Thyroid gland (tissue), 4 donors: ENCODE data around the gene LCN15.
A peak's percentile ranks its signal among the peaks of the same experiment; 100 is the strongest.

Source experiments
- POLR2A ChIP-seq, 2 donors: fragments of 450-650 bp; IDR thresholded peaks; one replicate each; pipeline ENCODE4 v1.6.1; 2017; ENCODE audit warnings: antibody characterized with exemption in 2 of 2, mild to moderate bottlenecking in 2 of 2, moderate library complexity in 1 of 2
- TF ChIP-seq, protein P1 (sequence below), 6 experiments: fragments of 200-600 bp in 3 of 6; fragments of 450-650 bp in 3 of 6; sonication (generic) in 3 of 6; IDR thresholded peaks; one replicate each; pipeline ENCODE4 v1.5.1; 2016 to 2019; ENCODE audit warnings: antibody characterized with exemption in 6 of 6, mild to moderate bottlenecking in 2 of 6, inconsistent platforms in 1 of 6, moderate library complexity in 1 of 6

DNA sequence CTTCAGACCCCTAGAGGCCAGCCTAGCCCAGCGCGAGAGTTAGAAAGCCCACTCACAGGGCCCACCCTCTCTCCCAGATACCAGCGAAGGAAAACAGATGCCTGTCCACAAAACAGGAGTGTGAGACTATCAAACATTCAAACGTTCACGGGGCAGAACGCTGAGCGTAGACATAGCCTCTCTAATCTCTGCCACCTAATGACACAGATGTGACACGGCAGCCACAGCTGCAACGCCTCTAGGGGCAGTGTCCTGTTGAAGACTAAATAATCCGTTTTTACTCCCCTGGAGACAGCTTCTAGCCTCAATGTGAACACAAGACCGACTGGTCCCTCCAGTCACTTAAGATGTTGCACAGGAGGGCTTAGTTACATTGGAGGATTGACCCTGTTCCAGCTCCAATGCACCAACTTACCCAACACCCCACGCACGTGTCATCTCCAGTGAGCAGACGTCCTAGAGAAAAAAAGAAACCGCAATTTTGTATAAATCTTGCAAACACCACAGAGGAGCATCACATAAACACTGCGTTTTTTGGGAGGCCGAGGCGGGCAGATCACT is 37.6 kb downstream of the LCN15 start:
- no peak for TF ChIP-seq POLR2A (IDR thresholded peaks at IDR 0.05)
- TF ChIP-seq, protein P1, sequence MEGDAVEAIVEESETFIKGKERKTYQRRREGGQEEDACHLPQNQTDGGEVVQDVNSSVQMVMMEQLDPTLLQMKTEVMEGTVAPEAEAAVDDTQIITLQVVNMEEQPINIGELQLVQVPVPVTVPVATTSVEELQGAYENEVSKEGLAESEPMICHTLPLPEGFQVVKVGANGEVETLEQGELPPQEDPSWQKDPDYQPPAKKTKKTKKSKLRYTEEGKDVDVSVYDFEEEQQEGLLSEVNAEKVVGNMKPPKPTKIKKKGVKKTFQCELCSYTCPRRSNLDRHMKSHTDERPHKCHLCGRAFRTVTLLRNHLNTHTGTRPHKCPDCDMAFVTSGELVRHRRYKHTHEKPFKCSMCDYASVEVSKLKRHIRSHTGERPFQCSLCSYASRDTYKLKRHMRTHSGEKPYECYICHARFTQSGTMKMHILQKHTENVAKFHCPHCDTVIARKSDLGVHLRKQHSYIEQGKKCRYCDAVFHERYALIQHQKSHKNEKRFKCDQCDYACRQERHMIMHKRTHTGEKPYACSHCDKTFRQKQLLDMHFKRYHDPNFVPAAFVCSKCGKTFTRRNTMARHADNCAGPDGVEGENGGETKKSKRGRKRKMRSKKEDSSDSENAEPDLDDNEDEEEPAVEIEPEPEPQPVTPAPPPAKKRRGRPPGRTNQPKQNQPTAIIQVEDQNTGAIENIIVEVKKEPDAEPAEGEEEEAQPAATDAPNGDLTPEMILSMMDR (IDR thresholded peaks at IDR 0.05), result peak in 3 of 6 experiments; percentile 32 to 38 (median 34)
